K562 (cell line): Measurements from ENCODE around the gene PLEKHG3. TPM values are rescaled to one million over a fixed set of nuclear protein-coding genes. Genes with fewer than 3 reads are reported as not detected.

Experiments
- ATAC-seq: fragments of 200-7000 bp; cut with Tn5 transposase; 3 replicates; pipeline ENCODE4 v1.9.1; 2020; ENCODE audit warnings: moderate library complexity
- BruUV-seq: library from RNA; stranded (reverse); fragments of 400-500 nt; replicated peaks from 2 replicates; lab custom pipeline; 2021; lab: Mats Ljungman, UMichigan
- CTCF ChIA-PET: fragments of 300-600 bp; formaldehyde crosslinking; extraction: SDS; loops from one replicate; lab custom pipeline; 2021; ENCODE audit warnings: low intra/inter-chr PET ratio; lab: Yijun Ruan, JAX
- POLR2A ChIA-PET: fragments of 300-600, 350-650 bp; sonication (Branson Sonifier 250); formaldehyde crosslinking; extraction: SDS; loops from one replicate; lab custom pipeline; 2021; ENCODE audit warnings: antibody characterized with exemption, inconsistent platforms; lab: Yijun Ruan, JAX
- DNase-seq, 4 experiments: peaks; one replicate each; pipeline versions ENCODE4 v3.0.0 to v3.0.0-alpha.2; 2011 to 2018; ENCODE audit warnings: low spot score in 3 of 4, mixed read lengths in 3 of 4; ENCODE audit errors: extremely low read depth in 1 of 4
- FAIRE-seq: peaks from 2 replicates; lab custom pipeline; 2011; peaks lifted over from hg19 to GRCh38; lab: Jason Lieb, UNC
- H2AFZ ChIP-seq: 2 replicates; pipeline ENCODE4 v1.6.0; 2011; ENCODE audit warnings: low read depth, low read length, control low read depth, inconsistent platforms
- H3K27ac ChIP-seq: fragments of 200-600 bp; 3 replicates; pipeline ENCODE4 v1.8.0; 2011; ENCODE audit warnings: low read depth, mild to moderate bottlenecking, control low read depth, inconsistent platforms, low read length, moderate library complexity, mixed read lengths; ENCODE audit errors: extremely low read depth
- H3K27me3 ChIP-seq, 2 experiments: fragments of 300-600 bp in 1 of 2; 2 replicates in 1 of 2; 3 replicates in 1 of 2; pipeline versions ENCODE4 v1.6.0 to v1.8.0; 2011; ENCODE audit warnings: inconsistent platforms in 2 of 2, low read length in 2 of 2, mild to moderate bottlenecking in 1 of 2, mixed read lengths in 1 of 2, moderate library complexity in 1 of 2; ENCODE audit not compliant: control insufficient read depth in 2 of 2, insufficient read depth in 2 of 2
- H3K36me3 ChIP-seq: fragments of 300-600 bp; 3 replicates; pipeline ENCODE4 v1.8.0; 2011; ENCODE audit warnings: mild to moderate bottlenecking, low read length, inconsistent platforms; ENCODE audit not compliant: control insufficient read depth, insufficient read depth
- H3K4me1 ChIP-seq, 2 experiments: fragments of 200-600 bp in 1 of 2; replicated peaks in 1 of 2; 2 replicates in 1 of 2; 3 replicates in 1 of 2; pipeline versions ENCODE4 v1.5.1 to v1.8.0; 2011; ENCODE audit warnings: inconsistent platforms in 2 of 2, low read length in 2 of 2, mild to moderate bottlenecking in 1 of 2, mixed read lengths in 1 of 2, moderate library complexity in 1 of 2; ENCODE audit not compliant: control insufficient read depth in 2 of 2, insufficient read depth in 2 of 2
- H3K4me2 ChIP-seq: 2 replicates; pipeline ENCODE4 v1.6.1; 2011; ENCODE audit warnings: low read length, control low read depth, inconsistent platforms, mixed read lengths; ENCODE audit not compliant: insufficient read depth
- H3K4me3 ChIP-seq: fragments of 200-600 bp; sonication (generic), shearing (Covaris generic); 2 replicates; pipeline ENCODE4 v1.5.1; 2016; ENCODE audit warnings: control low read depth, inconsistent platforms
- H3K79me2 ChIP-seq: fragments of 200-600 bp; 3 replicates; pipeline ENCODE4 v1.8.0; 2011; ENCODE audit warnings: low read length, inconsistent platforms; ENCODE audit not compliant: control insufficient read depth, insufficient read depth
- H3K9ac ChIP-seq, 2 experiments: 2 replicates each; pipeline versions ENCODE4 v1.6.0 to v1.6.1; 2011; ENCODE audit warnings: low read depth in 2 of 2, low read length in 2 of 2, control low read depth in 1 of 2, inconsistent platforms in 1 of 2, mild to moderate bottlenecking in 1 of 2, mixed read lengths in 1 of 2; ENCODE audit not compliant: insufficient read depth in 1 of 2
- H3K9me1 ChIP-seq: one replicate; pipeline ENCODE4 v1.6.0; 2011; ENCODE audit warnings: inconsistent platforms, mild to moderate bottlenecking, low read length, moderate library complexity; ENCODE audit not compliant: control insufficient read depth, insufficient read depth
- H3K9me3 ChIP-seq: replicated peaks from 2 replicates; pipeline ENCODE4 v1.5.1; 2011; ENCODE audit warnings: low read depth, low read length, inconsistent platforms; ENCODE audit not compliant: control insufficient read depth, insufficient read depth
- H4K20me1 ChIP-seq: replicated peaks from 2 replicates; pipeline ENCODE4 v1.6.1; 2011; ENCODE audit warnings: low read length, inconsistent platforms, mixed read lengths; ENCODE audit not compliant: control insufficient read depth, insufficient read depth
- CHD2 ChIP-seq: IDR thresholded peaks from 2 replicates; pipeline ENCODE4 v1.6.1; 2011; ENCODE audit warnings: low read depth, low read length
- RFX5 ChIP-seq: IDR thresholded peaks from 2 replicates; pipeline ENCODE4 v1.6.1; 2011; ENCODE audit warnings: low read depth, mild to moderate bottlenecking, improper control_type of control experiment, low read length
- SMARCA5 ChIP-seq: fragments of 450-650 bp; IDR thresholded peaks from 2 replicates; pipeline ENCODE4 v1.6.1; 2016
- ZNF253 ChIP-seq: fragments of 250-450 bp; sonication (Bioruptor Pico); conservative IDR thresholded peaks from 2 replicates; pipeline ENCODE4 v1.6.1; 2021; ENCODE audit warnings: mild to moderate bottlenecking
- WGBS: fragments of 100-300 bp; shearing (Covaris generic); methylation state at CpG from one replicate; pipeline ENCODE4 v1.1.6; 2016; ENCODE audit warnings: low coverage, mixed read lengths; ENCODE audit not compliant: insufficient coverage; ENCODE audit errors: missing lambda C conversion rate; 5-methylcytosine and 5-hydroxymethylcytosine counted together
- in situ Hi-C: fragments of 300-500 bp; cut with MboI; formaldehyde crosslinking; loops from 4 replicates; pipeline ENCODE4 v1.15.0; 2018; ENCODE audit warnings: inconsistent platforms, mixed read lengths
- intact Hi-C: fragments of 100-400 bp; cut with micrococcal nuclease; formaldehyde crosslinking; loops from 2 replicates; pipeline ENCODE4 v1.14.2; 2022
- polyA plus RNA-seq, 8 experiments: library from polyadenylated mRNA; depleted of rRNA in 4 of 8; stranded (reverse) in 5 of 8; unstranded in 3 of 8; fragments of >200 nt; fragmentation: Nextera tagmentation in 2 of 8; fragmentation: Illumina TruSeq in 1 of 8; extraction: Ambion mirVana in 2 of 8; extraction: Trizol in 1 of 8; gene quantifications; 2 replicates each; pipeline versions ENCODE4 v1.2.1 to v1.2.3, GENCODE V29; 2011 to 2014; ENCODE audit warnings: inconsistent platforms in 1 of 8, missing spikeins in 1 of 8
- total RNA-seq, 7 experiments: library from RNA; depleted of rRNA in 6 of 7; stranded (reverse); fragments of >200 nt in 6 of 7; fragmentation: Illumina TruSeq in 2 of 7; extraction: Trizol in 2 of 7; gene quantifications; 2 replicates each; pipeline versions ENCODE4 v1.2.1 to v1.2.3, GENCODE V29; 2011 to 2021; ENCODE audit warnings: low replicate concordance in 1 of 7
- TF ChIP-seq, protein P1 (sequence below): conservative IDR thresholded peaks from 2 replicates; pipeline ENCODE4 v1.6.1; 2011; ENCODE audit warnings: low read depth, mild to moderate bottlenecking, low read length; ENCODE audit not compliant: control insufficient read depth

Gene PLEKHG3
- total and polyA plus RNA-seq, 9 of the 15 experiments (the other 6 are each of a cell fraction or from before 2014, with no cell fraction given) = 0.04 to 0.16 TPM; not detected in 7

DNA sequence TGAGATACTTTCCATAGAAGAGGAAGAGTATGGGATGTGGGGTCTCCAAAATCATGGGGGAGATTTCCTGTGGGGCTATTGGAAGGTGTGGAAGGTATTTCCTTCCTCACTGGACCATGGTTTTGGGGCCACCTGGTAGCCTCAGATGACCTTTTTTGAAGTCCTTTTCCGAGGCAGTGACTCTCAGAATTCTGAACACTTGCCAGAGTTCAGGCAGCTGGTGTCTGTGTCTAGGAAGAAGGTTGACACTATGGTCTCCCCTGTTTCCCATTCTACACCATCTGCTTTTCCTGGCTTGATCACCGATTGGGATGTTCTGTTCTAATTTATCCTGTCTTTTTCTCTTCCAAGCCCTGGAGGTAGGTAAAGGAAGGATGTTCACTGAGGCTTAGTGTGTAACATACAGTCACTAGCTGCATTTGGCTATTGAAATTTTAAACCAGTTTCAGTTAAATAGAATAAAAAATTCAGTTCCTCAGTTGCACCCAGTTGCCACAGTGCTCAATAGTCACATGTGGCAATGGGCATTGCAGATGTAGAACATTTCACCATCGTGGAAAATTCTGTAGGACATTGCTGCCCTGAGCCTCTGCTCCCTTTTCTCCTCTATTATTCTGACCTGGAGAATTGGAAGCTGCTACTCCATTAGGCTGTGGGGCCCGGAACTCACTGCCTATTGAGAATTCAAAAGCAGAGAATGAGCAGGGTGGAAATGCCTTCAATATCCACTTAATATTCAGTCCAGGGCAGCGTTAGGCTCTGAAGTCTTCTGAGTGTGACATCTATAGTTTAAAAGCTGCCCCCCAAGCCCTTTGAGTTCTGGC is 11.0 kb upstream of the PLEKHG3 start:
- in situ Hi-C loops = no loop called here
- DNase-seq (no peak), ATAC-seq (no peak), FAIRE-seq (no peak)
- no peak for TF ChIP-seq CHD2
- H4K20me1 ChIP-seq = no peaks in the 10 kb centered on the region
- WGBS = 3% methylated on average over 4 of the region's 5 CpGs
- no peak overlapping the region for H3K4me2 ChIP-seq
- BruUV-seq = no TSS peak
- H3K27me3 ChIP-seq = peaks cover 3 to 9% of the 10 kb centered on the region in 2 experiments; a peak in 3 of 5 replicates
- H3K9me1 ChIP-seq = no peaks in the 10 kb centered on the region
- H3K9ac ChIP-seq = no peak overlapping the region
- CTCF ChIA-PET = no interaction called here
- no peaks in the 10 kb centered on the region for H3K79me2 ChIP-seq
- H3K36me3 ChIP-seq = no peaks in the 10 kb centered on the region
- intact Hi-C loops = no loop called here
- no peak overlapping the region for H2AFZ ChIP-seq
- H3K27ac ChIP-seq = no peak overlapping the region
- H3K4me3 ChIP-seq = no peak overlapping the region
- no peaks in the 10 kb centered on the region for H3K4me1 ChIP-seq
- POLR2A ChIA-PET = interaction anchor here (1.1 kb wide), 1 partner anchor 11 kb away, joined by 3 read pairs; the partner anchor contains the start of gene PLEKHG3
- no peaks in the 10 kb centered on the region for H3K9me3 ChIP-seq

- no peak for FAIRE-seq
- no peak for DNase-seq
- H3K79me2 ChIP-seq = no peaks in the 10 kb centered on the region
- H3K27me3 ChIP-seq = peaks cover 3% of the 10 kb centered on the region in 2 experiments; a peak in 3 of 5 replicates
- H4K20me1 ChIP-seq = no peaks in the 10 kb centered on the region
- H3K4me2 ChIP-seq = no peak overlapping the region
- no peaks in the 10 kb centered on the region for H3K9me3 ChIP-seq
- H3K9ac ChIP-seq = no peak overlapping the region
- no peaks in the 10 kb centered on the region for H3K4me1 ChIP-seq
- TF ChIP-seq SMARCA5 = no peak
- TF ChIP-seq, protein P1, sequence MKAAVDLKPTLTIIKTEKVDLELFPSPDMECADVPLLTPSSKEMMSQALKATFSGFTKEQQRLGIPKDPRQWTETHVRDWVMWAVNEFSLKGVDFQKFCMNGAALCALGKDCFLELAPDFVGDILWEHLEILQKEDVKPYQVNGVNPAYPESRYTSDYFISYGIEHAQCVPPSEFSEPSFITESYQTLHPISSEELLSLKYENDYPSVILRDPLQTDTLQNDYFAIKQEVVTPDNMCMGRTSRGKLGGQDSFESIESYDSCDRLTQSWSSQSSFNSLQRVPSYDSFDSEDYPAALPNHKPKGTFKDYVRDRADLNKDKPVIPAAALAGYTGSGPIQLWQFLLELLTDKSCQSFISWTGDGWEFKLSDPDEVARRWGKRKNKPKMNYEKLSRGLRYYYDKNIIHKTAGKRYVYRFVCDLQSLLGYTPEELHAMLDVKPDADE = no peak
- no peak for TF ChIP-seq ZNF253 (CRISPR knock-in tag)
- TF ChIP-seq RFX5 = no peak
- ChIA-PET CTCF (no interaction called here), POLR2A (interaction anchor here (1.1 kb wide), 1 partner anchor 11 kb away, joined by 3 read pairs; the partner anchor contains the start of gene PLEKHG3)
- H3K36me3 ChIP-seq = no peaks in the 10 kb centered on the region
- BruUV-seq = no TSS peak
- in situ Hi-C loops (no loop called here), intact Hi-C loops (no loop called here)
- ATAC-seq = no peak
- 0% methylated on average over 2 of the region's 2 CpGs for WGBS
- H2AFZ ChIP-seq = no peak overlapping the region
- H3K9me1 ChIP-seq = no peaks in the 10 kb centered on the region
- no peak overlapping the region for H3K27ac ChIP-seq
- H3K4me3 ChIP-seq = no peak overlapping the region
These were observed 10.4 kb upstream of the PLEKHG3 start for GRCh38 chr14:64693810-64694165.
